Calu3 (cell line): ENCODE data around the gene METTL21C. TPM values are rescaled to one million over a fixed set of nuclear protein-coding genes. Genes with fewer than 3 reads are reported as not detected.

Experiments
- BruUV-seq: library from RNA; stranded (reverse); fragments of 400-500 nt; replicated peaks from 2 replicates; lab custom pipeline; 2021; lab: Mats Ljungman, UMichigan
- CTCF ChIA-PET: fragments of 300-600 bp; sonication (Branson Sonifier 250); formaldehyde crosslinking; loops from one replicate; lab custom pipeline; 2022; ENCODE audit warnings: antibody characterized with exemption; lab: Charles Lee
- DNase-seq: peaks from one replicate; pipeline ENCODE4 v3.0.0; 2022
- H3K27ac Mint-ChIP-seq: one replicate; pipeline ENCODE4 v1.8.0; 2022; ENCODE audit warnings: mixed read lengths; ENCODE audit not compliant: unreplicated experiment
- H3K27me3 Mint-ChIP-seq: one replicate; pipeline ENCODE4 v1.8.0; 2022; ENCODE audit warnings: mixed read lengths; ENCODE audit not compliant: unreplicated experiment
- H3K36me3 Mint-ChIP-seq: one replicate; pipeline ENCODE4 v1.8.0; 2022; ENCODE audit warnings: mild to moderate bottlenecking, moderate library complexity, mixed read lengths; ENCODE audit not compliant: insufficient read depth, unreplicated experiment
- H3K4me1 Mint-ChIP-seq: one replicate; pipeline ENCODE4 v1.8.0; 2022; ENCODE audit warnings: mild to moderate bottlenecking, low read depth, mixed read lengths; ENCODE audit not compliant: unreplicated experiment
- H3K4me3 Mint-ChIP-seq: one replicate; pipeline ENCODE4 v1.8.0; 2022; ENCODE audit warnings: mild to moderate bottlenecking, low read depth, moderate library complexity, mixed read lengths; ENCODE audit not compliant: unreplicated experiment
- H3K9me3 Mint-ChIP-seq: one replicate; pipeline ENCODE4 v1.8.0; 2022; ENCODE audit warnings: low read depth, mixed read lengths; ENCODE audit not compliant: unreplicated experiment
- CTCF ChIP-seq: fragments of 200-600 bp; IDR thresholded peaks from one replicate; pipeline ENCODE4 v1.8.0; 2022; ENCODE audit warnings: antibody characterized with exemption; ENCODE audit not compliant: unreplicated experiment
- intact Hi-C: fragments of 100-400 bp; cut with micrococcal nuclease; formaldehyde crosslinking; loops from one replicate; pipeline ENCODE4 v1.10.0; 2022; ENCODE audit not compliant: unreplicated experiment
- total RNA-seq: library from RNA; stranded (reverse); gene quantifications from 2 replicates; pipeline ENCODE4 v1.2.3, GENCODE V29; 2022

The METTL21C gene
- total RNA-seq, 1 experiment from 2014 or later = not detected

GRCh38 chr13:102708211-102708610, 13.4 kb upstream of the METTL21C start:
- DNase-seq = no peak
- H3K27ac Mint-ChIP-seq = no peak overlapping the region
- no peaks in the 10 kb centered on the region for H3K27me3 Mint-ChIP-seq
- H3K9me3 Mint-ChIP-seq = no peaks in the 10 kb centered on the region
- CTCF ChIA-PET = no interaction called here
- H3K36me3 Mint-ChIP-seq = no peaks in the 10 kb centered on the region
- intact Hi-C loops = no loop called here
- no TSS peak for BruUV-seq
- peaks cover 15% of the 10 kb centered on the region for H3K4me1 Mint-ChIP-seq
- no peak for TF ChIP-seq CTCF
- no peak overlapping the region for H3K4me3 Mint-ChIP-seq

GRCh38 chr13:102707467-102707866, 12.6 kb upstream of the METTL21C start:
- DNase-seq = no peak
- Mint-ChIP-seq H3K4me1 (peaks cover 15% of the 10 kb centered on the region), H3K27ac (no peak overlapping the region), H3K36me3 (no peaks in the 10 kb centered on the region), H3K9me3 (no peaks in the 10 kb centered on the region), H3K27me3 (no peaks in the 10 kb centered on the region), H3K4me3 (no peak overlapping the region)
- BruUV-seq = no TSS peak
- CTCF ChIA-PET = no interaction called here
- intact Hi-C loops = no loop called here
- TF ChIP-seq CTCF = no peak

- H3K27ac Mint-ChIP-seq = peak overlapping the region; percentile 54
- no peak for DNase-seq
- peaks cover 15% of the 10 kb centered on the region for H3K4me1 Mint-ChIP-seq
- H3K36me3 Mint-ChIP-seq = no peaks in the 10 kb centered on the region
- intact Hi-C loops = no loop called here
- no TSS peak for BruUV-seq
- no peak overlapping the region for H3K4me3 Mint-ChIP-seq
- CTCF ChIA-PET = no interaction called here
- no peaks in the 10 kb centered on the region for H3K9me3 Mint-ChIP-seq
- TF ChIP-seq CTCF = no peak
- H3K27me3 Mint-ChIP-seq = no peaks in the 10 kb centered on the region
Measured at GRCh38 chr13:102704238-102705058, 9.6 kb upstream of the METTL21C start.

GRCh38 chr13:102703726-102704035, 8.8 kb upstream of the METTL21C start:
- H3K36me3 Mint-ChIP-seq = no peaks in the 10 kb centered on the region
- BruUV-seq = no TSS peak
- DNase-seq = no peak
- H3K9me3 Mint-ChIP-seq = no peaks in the 10 kb centered on the region
- H3K4me1 Mint-ChIP-seq = peaks cover 15% of the 10 kb centered on the region
- TF ChIP-seq CTCF = no peak
- H3K4me3 Mint-ChIP-seq = no peak overlapping the region
- CTCF ChIA-PET = no interaction called here
- no peak overlapping the region for H3K27ac Mint-ChIP-seq
- intact Hi-C loops = no loop called here
- H3K27me3 Mint-ChIP-seq = no peaks in the 10 kb centered on the region
